ENCODE data around the gene OR2AG1. TPM values are rescaled to one million over a fixed set of nuclear protein-coding genes. Genes with fewer than 3 reads are reported as not detected.

The OR2AG1 gene, protein sequence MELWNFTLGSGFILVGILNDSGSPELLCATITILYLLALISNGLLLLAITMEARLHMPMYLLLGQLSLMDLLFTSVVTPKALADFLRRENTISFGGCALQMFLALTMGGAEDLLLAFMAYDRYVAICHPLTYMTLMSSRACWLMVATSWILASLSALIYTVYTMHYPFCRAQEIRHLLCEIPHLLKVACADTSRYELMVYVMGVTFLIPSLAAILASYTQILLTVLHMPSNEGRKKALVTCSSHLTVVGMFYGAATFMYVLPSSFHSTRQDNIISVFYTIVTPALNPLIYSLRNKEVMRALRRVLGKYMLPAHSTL
- polyA plus RNA-seq = not detected

DNA sequence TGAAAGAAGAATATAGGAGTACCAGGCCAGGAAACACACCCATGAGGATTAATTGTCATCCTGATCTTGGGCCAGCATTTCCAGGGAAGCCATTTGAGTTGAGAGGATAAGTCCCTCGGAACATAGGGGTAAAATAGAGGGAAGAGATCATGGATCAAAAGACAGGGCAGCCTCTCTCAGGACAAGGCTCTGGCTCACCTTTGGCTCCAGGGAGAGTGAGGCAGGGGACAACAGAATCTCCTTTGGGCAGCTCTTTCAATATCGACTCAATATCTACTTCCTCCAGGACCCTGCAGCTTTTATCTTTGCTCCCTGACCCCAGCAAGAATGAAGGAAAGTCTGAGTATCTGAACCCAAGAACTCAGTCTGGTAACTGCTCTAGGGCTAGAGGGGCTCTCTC is at the start of gene OR2AG1:
Gene OR2AG1 (plus strand): TSS at position 301 of the 400 bp plus-strand sequence. CDS start 2,018 bp downstream, outside the sequence.
- Mint-ChIP-seq H3K27me3 (peaks cover 14% of the 10 kb centered on the region), H3K4me1 (no peaks in the 10 kb centered on the region), H3K4me3 (peak within 1 kb of the TSS in 1 of 4 donors; percentile 20), H3K27ac (no peak within 1 kb of the TSS), H3K36me3 (no peaks in the 10 kb centered on the region), H3K9me3 (no peaks in the 10 kb centered on the region)

DNA sequence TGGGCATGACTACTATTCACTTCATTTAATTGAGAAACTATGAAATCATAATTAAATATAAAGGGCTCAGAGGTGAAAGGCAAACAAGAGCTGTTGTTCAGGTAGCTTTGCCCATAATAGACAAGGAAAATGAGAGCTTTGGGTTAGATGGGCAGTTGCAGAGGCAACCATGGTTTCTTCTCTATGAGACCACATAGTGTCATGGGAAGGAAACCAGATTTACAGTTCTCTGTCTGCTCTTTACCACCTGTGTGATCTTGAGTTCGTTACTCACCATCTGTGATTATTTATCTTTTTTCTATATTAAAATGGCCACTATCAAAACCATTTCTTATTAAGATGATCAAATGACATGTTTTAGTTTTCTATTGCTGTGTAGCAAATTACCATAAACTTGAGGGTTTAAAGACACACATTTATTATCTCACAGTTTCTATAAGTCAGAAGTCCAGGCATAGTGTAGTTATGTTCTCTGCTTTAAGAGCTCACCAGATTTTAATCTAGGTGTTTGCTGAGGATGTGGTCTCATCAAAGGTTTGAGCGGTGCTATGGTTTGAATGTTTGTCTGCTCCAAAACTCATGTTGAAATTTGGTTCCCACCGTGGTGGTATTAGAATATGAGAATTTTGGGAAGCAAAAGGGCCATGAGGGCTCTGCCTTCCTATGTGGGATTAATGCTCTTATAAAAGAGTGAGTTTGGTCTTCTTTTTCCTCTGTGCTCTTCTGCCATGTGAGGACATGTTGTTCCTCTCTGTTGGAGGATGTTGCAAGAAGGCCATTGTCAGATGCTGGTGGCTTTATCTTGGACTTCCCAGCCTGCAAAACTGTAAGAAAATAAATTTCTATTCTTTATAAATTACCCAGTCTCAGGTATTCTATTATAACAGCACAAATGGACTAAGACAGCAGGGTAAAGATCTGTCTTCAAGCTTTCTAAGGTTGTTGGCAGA is 49.2 kb upstream of the OR2AG1 start:
- Mint-ChIP-seq H3K27ac (peak overlapping the region in 2 of 3 donors; percentile 87 to 93), H3K27me3 (no peaks in the 10 kb centered on the region), H3K9me3 (no peaks in the 10 kb centered on the region), H3K4me1 (peaks cover 29 to 51% (median 32%) of the 10 kb centered on the region in 3 donors), H3K36me3 (peaks cover 6% of the 10 kb centered on the region), H3K4me3 (no peak overlapping the region)

DNA sequence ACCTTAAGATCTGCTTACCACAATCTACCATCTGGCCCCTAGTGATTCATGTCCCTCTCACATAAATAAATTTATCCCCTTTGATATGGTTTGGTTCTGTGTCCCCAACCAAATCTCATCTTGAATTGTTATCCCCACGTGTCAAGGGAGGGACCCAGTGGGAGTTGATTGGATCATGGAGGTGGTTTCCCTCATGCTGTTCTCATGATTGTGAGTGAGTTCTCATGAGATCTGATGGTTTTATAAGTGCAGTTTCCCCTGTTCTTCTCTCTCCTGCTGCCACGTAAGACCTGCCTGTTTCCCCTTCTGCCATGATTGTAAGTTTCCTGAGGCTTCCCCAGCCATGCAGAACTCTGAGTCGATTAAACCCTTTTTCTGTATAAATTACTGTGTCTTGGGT is 48.2 kb upstream of the OR2AG1 start:
- peak overlapping the region in 2 of 4 donors; percentile 39 to 72 for H3K4me3 Mint-ChIP-seq
- peaks cover 27 to 49% (median 29%) of the 10 kb centered on the region in 3 donors for H3K4me1 Mint-ChIP-seq
- peak overlapping the region; percentile 49 to 93 (median 87) for H3K27ac Mint-ChIP-seq
- H3K9me3 Mint-ChIP-seq = no peaks in the 10 kb centered on the region
- H3K27me3 Mint-ChIP-seq = no peaks in the 10 kb centered on the region
- H3K36me3 Mint-ChIP-seq = peaks cover 6% of the 10 kb centered on the region

DNA sequence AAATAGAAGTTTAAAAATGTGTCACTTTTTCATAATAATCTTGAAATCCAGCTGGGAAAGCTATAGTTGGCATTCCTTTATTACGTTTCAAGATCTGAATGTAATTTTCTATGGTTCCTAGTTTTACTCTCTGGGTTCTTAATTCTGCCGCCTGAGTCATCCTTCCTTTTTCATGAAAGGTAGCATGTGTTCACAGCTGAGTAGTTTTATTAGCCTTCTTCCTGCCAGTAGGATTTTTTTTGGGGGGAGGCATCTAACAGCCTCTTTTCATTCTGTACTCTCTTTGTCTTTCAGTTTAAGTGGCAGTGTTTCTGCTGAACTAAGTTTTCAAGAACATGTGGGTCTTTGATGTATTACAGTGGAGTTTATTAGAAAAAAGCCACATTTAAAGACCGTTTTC is 47.5 kb upstream of the OR2AG1 start:
- Mint-ChIP-seq H3K4me1 (peaks cover 28 to 50% (median 33%) of the 10 kb centered on the region in 3 donors), H3K27me3 (no peaks in the 10 kb centered on the region), H3K4me3 (peak overlapping the region in 1 of 4 donors; percentile 10), H3K36me3 (peaks cover 6% of the 10 kb centered on the region), H3K27ac (peak overlapping the region; percentile 49 to 93 (median 87)), H3K9me3 (no peaks in the 10 kb centered on the region)

DNA sequence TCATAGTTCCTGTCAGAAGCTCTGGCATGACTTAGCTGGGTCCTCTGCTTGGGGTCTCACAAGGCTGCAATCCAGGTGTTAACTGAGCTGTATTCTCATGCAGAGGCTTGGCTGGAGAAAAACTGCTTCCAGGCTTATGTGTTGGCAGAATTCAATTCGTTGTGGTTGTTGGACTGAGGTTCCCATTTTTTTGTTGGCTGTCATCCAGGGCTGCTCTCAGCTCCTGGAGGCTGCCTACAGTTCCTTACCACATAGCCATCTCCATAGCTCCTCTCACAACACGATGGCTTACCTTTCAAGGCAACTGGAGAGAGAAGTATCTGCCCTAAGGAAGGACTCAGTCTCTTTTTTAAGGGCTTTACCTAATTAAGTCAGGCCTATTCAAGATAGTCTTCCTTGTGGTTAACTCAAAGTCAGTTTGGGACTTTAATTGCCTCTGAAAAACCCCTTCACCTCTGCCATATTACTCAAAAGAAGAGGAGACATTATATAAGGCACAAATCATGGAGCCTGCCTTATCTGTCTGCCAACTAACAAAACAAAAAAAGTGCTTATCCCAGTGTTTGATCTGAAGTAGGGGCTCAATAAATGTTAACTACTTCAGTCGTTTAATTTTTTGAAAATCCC is 46.2 kb upstream of the OR2AG1 start:
- Mint-ChIP-seq H3K36me3 (peaks cover 4% of the 10 kb centered on the region), H3K4me1 (peaks cover 33 to 55% (median 37%) of the 10 kb centered on the region in 3 donors), H3K4me3 (no peak overlapping the region), H3K27me3 (no peaks in the 10 kb centered on the region), H3K27ac (peak overlapping the region; percentile 49 to 82 (median 59)), H3K9me3 (no peaks in the 10 kb centered on the region)

DNA sequence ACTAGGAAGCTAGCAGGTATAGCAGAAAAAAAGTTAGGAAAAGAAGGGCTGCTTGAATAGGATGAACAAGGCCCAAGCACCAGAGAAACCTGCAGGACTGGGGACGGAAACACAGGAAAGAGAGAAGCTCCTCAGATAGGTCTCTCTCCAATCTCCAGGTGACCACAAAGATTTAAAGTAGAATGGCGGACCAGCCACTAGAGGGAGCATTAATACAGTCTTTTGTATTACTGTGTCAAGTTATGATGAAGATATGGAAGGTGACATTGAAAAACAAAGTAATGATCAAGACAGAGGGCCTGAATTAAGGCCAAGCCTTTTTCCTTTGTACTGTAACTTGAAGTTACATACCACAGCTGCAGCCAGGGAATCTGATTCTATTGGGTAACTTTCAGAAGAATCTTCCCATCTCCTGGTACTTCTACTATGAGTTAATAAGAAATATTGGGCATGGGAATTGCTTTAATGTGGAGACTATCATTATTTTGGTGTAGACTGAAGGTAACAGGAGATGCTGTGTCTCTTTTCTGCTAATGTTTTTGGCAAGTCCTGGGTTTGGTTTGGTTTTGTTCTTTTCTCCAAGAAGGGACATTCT is 44.9 kb upstream of the OR2AG1 start:
- Mint-ChIP-seq H3K9me3 (no peaks in the 10 kb centered on the region), H3K27me3 (no peaks in the 10 kb centered on the region), H3K36me3 (peaks cover 1% of the 10 kb centered on the region), H3K4me1 (peaks cover 46 to 69% (median 51%) of the 10 kb centered on the region in 3 donors), H3K27ac (peak overlapping the region; percentile 11 to 82 (median 24)), H3K4me3 (peak overlapping the region in 2 of 4 donors; percentile 2 to 18)

DNA sequence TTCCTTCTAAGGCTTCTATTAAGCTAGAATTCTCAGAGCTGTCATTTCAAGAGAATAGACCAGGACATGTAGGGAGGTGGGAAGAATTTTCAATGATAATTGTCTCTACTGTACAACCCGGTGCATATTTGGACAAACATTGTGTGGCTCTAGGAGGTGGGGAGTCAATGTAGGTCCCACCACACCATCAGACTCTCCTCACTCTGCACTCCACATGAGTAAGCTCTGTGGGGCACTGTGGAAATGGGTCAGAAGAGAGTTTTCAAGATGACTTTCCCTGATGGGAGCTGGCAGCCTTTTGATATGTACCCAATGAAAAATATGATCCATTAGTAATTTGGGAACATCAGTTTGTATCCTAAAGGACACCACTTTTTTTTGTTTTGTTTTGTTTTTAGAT is 44.2 kb upstream of the OR2AG1 start:
- Mint-ChIP-seq H3K4me1 (peaks cover 53 to 73% (median 56%) of the 10 kb centered on the region in 3 donors), H3K27me3 (no peaks in the 10 kb centered on the region), H3K4me3 (peak overlapping the region in 1 of 4 donors; percentile 40), H3K27ac (peak overlapping the region in 1 of 3 donors; percentile 82), H3K9me3 (no peaks in the 10 kb centered on the region), H3K36me3 (no peaks in the 10 kb centered on the region)

DNA sequence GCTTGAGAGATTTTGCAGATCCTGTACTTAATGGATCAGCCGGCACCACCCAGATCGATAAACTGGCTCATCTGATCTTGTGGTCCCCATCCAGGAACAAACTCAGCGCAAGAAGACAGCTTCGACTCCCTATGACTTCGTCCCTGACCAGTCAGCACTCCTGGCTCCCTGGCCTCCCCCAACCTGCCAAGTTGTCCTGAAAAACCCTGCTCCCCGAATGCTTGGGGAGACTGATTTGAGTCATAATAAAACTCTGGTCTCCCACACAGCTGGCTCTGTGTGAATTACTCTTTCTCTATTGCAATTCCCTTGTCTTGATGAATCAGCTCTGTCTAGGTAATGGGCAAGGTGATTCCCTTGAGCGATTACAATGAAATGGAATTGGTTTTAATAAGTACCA is 40.6 kb upstream of the OR2AG1 start:
- Mint-ChIP-seq H3K4me1 (peaks cover 40 to 46% (median 45%) of the 10 kb centered on the region in 3 donors), H3K27me3 (no peaks in the 10 kb centered on the region), H3K9me3 (no peaks in the 10 kb centered on the region), H3K27ac (peak overlapping the region in 2 of 3 donors; percentile 60 to 78), H3K36me3 (no peaks in the 10 kb centered on the region), H3K4me3 (no peak overlapping the region)

DNA sequence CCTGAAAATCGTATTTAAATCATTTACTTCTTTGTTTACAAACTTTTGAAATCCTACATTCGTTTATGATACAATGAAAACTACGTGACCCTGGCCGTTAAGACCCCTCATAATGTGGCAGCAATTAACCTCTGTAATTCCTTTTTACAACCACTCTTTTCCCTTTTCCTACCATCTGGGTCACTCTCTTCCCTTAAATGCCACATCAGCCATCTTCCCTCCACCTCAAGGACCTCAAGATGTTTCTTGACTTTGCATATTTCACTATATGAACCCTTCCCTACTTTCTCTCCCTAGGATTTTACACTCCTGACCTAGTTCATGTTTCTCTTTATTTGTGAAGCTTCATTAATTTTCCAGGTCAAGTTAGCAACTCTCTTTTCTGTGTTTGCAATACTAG is 37.8 kb upstream of the OR2AG1 start:
- peaks cover 35 to 39% (median 37%) of the 10 kb centered on the region in 3 donors for H3K4me1 Mint-ChIP-seq
- no peaks in the 10 kb centered on the region for H3K36me3 Mint-ChIP-seq
- H3K9me3 Mint-ChIP-seq = no peaks in the 10 kb centered on the region
- H3K4me3 Mint-ChIP-seq = no peak overlapping the region
- no peaks in the 10 kb centered on the region for H3K27me3 Mint-ChIP-seq
- H3K27ac Mint-ChIP-seq = no peak overlapping the region

DNA sequence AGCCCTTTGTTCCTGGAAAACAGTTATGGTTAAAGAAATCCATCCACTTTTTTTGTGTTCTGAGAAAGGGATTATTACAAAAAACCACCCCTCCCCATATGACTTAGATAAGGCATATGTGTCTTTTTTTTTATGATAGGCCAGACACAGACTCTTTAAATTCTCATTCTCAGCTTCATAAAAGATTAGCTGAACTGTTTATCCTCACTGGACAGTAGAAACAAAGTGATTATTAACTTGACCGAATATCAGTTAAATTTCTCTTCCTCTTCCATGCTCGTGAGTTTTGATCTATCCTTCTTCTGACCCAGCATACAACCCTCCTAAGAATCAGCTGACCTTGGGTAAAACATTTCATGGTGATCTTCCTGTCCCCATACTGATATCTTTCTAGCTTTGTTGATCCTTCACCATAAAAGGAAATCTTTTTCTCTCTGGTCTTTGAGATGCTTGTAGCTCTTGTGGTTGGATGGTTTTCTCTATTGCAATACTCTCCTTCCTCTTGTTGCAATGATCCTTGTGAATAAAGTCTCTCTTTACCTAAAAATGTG is 37.3 kb upstream of the OR2AG1 start:
- H3K4me1 Mint-ChIP-seq = peaks cover 35 to 39% (median 36%) of the 10 kb centered on the region in 3 donors
- H3K9me3 Mint-ChIP-seq = no peaks in the 10 kb centered on the region
- no peaks in the 10 kb centered on the region for H3K36me3 Mint-ChIP-seq
- no peak overlapping the region for H3K27ac Mint-ChIP-seq
- no peak overlapping the region for H3K4me3 Mint-ChIP-seq
- no peaks in the 10 kb centered on the region for H3K27me3 Mint-ChIP-seq

DNA sequence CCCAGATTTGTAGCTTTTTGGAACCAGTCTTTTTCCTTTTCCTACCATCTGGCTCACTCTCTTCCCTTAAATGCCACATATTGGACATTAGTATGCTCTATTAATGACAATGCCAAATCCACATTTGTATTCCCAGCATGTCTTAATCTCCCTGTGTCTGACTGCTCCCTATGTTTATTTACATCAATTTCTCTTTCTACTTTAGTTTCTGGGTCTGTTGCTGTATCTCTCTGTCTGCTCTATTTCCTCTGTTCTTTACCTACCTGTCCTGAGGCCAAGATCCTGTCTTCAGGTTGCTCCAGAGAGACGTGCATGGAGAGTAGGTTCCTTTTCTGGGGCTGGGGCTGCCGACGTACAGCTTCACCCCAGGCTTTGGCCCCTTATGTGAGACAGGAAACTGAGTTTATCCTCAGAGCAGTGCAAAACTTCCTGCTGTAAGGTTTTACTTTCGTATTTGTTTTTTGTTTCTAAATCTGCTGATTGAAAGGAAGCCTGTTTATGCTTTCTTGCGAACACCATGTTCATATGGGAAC is 36.7 kb upstream of the OR2AG1 start:
- H3K9me3 Mint-ChIP-seq = no peaks in the 10 kb centered on the region
- H3K4me1 Mint-ChIP-seq = peaks cover 30 to 35% (median 33%) of the 10 kb centered on the region in 3 donors
- H3K27me3 Mint-ChIP-seq = no peaks in the 10 kb centered on the region
- H3K4me3 Mint-ChIP-seq = no peak overlapping the region
- H3K36me3 Mint-ChIP-seq = no peaks in the 10 kb centered on the region
- no peak overlapping the region for H3K27ac Mint-ChIP-seq

DNA sequence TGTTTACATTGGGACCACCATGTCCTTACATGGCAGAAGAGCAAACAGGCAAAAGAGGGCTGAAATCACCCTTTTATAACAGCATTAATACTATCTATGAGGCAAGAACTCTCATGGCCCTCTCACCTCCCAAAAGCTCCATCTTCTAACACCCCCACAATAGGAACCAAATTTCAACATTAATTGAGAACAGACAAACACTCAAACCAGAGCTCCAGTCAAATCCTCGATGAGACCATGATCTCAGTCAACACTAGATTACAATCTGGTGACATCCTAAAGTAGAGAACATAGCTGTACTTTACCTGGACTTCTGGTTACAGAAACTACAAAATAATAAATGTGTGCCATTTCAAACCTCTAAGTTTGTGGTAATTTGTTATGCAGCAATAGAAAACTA is 36.2 kb upstream of the OR2AG1 start:
- Mint-ChIP-seq H3K27ac (no peak overlapping the region), H3K36me3 (no peaks in the 10 kb centered on the region), H3K27me3 (no peaks in the 10 kb centered on the region), H3K9me3 (no peaks in the 10 kb centered on the region), H3K4me1 (peaks cover 30 to 34% (median 32%) of the 10 kb centered on the region in 3 donors), H3K4me3 (no peak overlapping the region)

DNA sequence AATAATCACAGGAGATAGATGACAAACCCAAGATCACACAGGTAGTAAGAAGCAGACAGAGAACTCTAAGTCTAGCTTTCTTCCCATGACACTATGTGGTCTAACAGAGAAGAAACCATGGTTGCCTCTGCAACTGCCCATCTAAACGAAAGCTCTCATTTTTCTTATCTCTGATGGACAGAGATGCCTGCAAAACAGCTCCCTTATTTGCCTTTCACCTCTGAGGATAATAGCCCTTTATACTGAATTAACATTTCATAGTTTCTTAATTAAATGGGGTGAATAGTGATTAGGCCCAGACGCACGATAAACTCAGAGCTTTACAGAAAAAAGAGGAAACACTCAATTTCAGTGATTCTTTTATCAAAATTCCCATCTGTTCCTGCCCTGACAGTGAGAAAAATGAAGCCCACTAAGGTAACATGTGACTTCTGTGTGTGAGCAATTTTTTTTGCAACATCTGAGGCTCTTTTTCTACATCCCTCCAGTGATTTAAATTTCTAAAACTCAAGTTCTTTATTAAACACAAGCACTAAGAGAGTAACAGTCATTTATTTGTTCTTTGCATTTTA is 35.6 kb upstream of the OR2AG1 start:
- H3K9me3 Mint-ChIP-seq = no peaks in the 10 kb centered on the region
- peak overlapping the region in 1 of 4 donors; percentile 3 for H3K4me3 Mint-ChIP-seq

More for the DNA sequence above, 35.6 kb upstream of the OR2AG1 start:
- Mint-ChIP-seq H3K27me3 (no peaks in the 10 kb centered on the region), H3K27ac (no peak overlapping the region), H3K36me3 (no peaks in the 10 kb centered on the region), H3K4me1 (peaks cover 24 to 28% (median 27%) of the 10 kb centered on the region in 3 donors)

Measured in IgD-negative memory B cell (primary cell).